GM18951 (cell line): ENCODE data around the gene TMEM54.
"Not testable (repeated sequence)": the region's sequence is repeated elsewhere in the genome, so short reads cannot be mapped to it uniquely, and the experiment has no call there.

Experiments
- POLR2A ChIP-seq: IDR thresholded peaks from 4 replicates; pipeline ENCODE4 v1.6.1; 2011; ENCODE audit warnings: mild to moderate bottlenecking; ENCODE audit not compliant: insufficient read length, insufficient read depth; ENCODE audit errors: extremely low read depth
- in situ Hi-C: fragments of 300-500 bp; cut with MboI; formaldehyde crosslinking; loops from one replicate; pipeline ENCODE4 v1.12.0; 2022; ENCODE audit warnings: low sequenced_read_pairs, mixed read lengths, inconsistent platforms; ENCODE audit not compliant: unreplicated experiment

Gene TMEM54

GRCh38 chr1:32906654-32907053 lies 5.5 kb upstream of the TMEM54 start:
- no peak for TF ChIP-seq POLR2A
- in situ Hi-C loops, result no loop called here

- in situ Hi-C loops, result not testable (repeated sequence)
Measured at GRCh38 chr1:32905588-32905987, 4.4 kb upstream of the TMEM54 start.

DNA sequence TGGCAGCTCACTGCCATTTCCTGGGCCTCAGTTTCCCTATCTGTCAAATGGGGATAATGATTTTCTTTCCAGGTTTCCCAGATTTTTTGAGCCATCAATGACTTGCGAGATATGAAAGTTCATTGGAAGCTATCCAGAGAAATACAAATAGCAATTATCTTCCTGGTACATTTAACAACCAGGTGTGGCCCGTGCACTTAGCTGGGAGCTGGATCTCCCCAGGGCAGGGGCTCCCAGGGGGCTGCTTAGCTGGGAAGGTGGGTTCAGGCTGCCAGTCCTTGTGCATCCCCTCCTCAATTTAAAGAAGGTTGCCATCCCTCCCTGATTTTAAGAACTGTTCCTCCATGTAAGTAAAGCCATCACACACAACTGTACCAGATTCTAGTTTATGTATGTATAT lies 3.6 kb upstream of the TMEM54 start:
- TF ChIP-seq POLR2A, result no peak
- in situ Hi-C loops, result no loop called here

- no peak for TF ChIP-seq POLR2A
- in situ Hi-C loops, result no loop called here
Measured at GRCh38 chr1:32903991-32904785, 3.0 kb upstream of the TMEM54 start.

DNA sequence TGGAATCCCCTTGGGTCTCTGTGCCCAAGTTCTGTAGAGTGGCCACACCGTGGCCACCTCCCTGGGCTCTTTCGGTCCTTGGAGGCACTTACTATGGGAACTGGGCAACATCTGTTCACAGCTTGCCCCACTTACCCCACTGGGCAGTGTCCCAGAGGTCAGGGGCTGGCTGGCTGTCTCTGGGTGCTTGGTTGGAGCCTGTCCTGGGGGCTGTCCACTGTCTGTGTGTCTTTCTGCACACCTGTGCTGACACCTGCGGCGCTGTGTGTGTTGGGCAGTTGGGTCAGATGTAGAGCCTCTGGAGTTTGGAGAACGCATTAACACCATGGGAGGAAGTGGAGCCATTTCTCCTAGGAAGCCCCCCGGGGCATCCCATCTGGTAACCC lies 1.3 kb upstream of the TMEM54 start:
- in situ Hi-C loops, result no loop called here
- TF ChIP-seq POLR2A, result no peak

DNA sequence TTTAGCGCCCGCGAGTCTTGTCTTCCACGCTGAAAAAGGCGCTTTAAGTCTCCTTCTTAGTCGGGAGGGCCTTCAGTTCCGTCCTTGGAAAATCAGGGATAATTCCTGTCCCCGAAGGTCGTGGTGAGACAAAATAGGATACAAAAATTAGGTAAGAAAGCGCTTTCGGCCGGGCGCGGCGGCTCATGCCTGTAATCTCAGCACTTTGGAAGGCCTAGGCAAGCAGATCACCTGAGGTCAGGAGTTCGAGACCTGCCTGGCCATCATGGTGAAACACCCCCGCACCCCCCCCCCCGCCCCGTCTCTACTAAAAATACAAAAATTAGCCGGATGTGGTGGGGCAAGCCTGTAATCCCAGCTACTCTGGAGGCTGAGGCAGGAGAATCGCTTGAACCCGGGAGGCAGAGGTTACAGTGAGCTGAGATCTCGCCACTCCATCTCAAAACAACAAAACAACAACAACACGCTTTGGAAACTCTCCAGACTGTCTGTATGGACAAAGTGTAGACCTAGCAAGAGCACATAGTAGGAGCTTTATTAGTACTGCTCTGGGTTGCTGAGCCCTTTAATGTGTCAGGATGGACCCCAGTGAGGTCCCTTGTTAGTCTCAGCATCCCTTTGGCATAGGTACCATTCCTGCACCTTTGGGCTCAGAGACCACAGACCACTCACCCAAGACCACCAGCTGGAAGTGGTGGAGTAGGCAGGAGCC lies 790 bp upstream of the TMEM54 start:
- no peak for TF ChIP-seq POLR2A
- in situ Hi-C loops, result no loop called here

DNA sequence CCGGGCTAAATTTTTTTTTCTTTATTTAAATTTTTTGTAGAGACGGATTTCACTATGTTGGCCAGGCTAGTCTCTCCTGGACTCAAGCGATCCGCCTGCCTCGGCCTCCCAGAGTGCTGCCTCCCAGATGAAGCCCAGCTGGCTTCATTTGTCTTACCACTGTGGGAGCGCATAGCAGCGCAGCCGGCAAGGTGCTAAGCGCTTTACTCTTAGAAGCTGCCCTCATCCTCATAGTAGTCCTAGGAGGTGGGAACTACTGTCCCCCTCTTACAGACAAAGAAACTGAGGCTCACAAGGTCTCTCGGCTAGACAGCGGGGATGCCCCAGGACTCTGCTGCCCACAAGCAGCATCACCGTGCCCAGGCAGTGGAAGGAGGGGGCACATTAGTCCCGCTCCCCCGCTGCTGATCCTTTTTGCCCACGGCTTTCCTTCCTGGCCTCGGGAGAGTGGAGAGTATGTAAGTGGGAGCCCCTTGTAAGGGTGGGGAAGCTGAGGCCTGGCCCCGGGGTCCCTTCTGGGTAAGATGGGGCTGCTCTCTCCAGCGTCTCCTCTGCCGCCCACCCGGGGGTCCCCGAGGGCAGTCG lies 726 bp downstream of the TMEM54 start:
- in situ Hi-C loops, result no loop called here
- TF ChIP-seq POLR2A, result no peak

DNA sequence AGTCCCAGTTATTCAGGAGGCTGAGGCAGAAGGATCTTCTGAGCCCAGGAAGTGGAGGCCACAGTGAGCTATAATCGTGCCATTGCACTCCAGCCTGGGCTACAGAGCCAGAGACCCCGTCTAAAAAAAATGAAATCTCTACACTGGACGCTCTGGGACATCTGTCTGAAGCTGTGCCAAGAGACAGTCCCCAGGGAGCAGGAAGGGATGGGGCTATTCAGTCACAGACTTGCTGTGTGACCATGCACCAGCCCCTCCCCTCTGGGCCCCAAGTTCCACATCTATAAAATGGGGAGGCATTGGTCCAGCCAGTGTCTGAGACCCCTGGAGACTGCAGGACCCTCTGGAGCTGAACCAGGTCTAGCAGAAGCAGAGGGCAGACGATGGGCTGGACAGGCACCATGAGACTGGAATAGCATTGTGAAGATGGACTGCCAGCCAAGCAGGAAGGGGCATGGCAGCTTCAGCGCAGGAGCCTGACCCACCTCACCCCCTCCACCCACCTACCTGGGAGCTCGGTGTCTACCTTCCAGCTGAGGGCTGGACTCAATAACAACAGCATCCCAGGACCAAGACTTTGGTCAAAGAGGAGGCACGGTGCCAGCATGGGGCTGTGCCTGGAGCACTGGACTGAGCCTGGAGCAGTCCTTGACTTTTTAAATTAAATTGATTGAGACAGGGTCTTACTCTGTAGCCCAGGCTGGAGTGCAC lies 1.4 kb downstream of the TMEM54 start:
- in situ Hi-C loops, result no loop called here
- TF ChIP-seq POLR2A, result no peak

GRCh38 chr1:32898958-32899357 lies 2.2 kb downstream of the TMEM54 start:
- in situ Hi-C loops, result no loop called here
- TF ChIP-seq POLR2A, result no peak

GRCh38 chr1:32898056-32898455 lies 3.1 kb downstream of the TMEM54 start:
- TF ChIP-seq POLR2A, result no peak
- in situ Hi-C loops, result no loop called here

DNA sequence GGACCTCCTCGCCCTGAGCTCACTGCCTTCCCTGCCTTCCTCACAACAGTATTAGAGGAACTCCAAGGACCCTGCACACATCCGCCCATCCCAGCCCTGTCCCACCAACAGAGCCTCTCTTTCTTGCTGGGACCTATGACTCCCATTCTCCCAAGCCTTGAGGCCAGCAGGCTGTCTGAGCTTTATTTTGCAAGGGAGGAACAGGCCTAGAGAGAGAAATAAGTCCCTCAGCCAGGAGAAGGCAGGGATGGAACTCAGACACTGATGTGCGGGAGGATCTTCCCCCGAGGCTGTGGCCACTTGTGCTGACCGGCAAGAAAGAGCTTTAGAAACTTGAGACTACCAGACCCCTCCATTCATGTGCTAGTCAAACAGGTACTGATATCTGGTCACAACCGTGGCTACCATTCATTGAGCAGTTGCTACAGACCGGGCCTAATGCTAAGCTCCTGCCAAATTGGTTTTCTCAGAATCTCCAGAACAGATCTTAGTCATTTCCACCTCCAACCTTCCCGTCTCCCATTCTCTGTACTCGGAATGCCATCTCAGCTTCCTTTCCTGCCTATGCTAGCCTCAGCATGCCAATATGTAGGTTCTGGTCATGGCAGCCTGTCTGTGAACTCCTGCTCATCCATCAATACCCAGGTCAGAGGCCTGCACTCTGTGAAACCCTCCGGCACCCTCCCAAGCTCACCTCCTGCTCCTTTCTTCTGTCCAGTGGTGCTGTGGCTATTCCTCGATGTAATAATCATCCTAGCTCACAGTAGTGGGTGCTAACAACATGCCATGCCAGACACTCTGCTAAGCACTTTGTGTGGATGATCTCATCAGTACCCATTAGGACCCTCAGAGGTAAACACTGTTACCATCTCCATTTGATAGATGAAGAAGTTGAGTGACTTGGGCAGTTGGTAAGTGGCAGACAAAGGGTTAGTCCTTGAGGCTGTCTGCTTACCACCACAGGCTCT lies 3.8 kb downstream of the TMEM54 start:
- no peak for TF ChIP-seq POLR2A
- in situ Hi-C loops, result no loop called here

DNA sequence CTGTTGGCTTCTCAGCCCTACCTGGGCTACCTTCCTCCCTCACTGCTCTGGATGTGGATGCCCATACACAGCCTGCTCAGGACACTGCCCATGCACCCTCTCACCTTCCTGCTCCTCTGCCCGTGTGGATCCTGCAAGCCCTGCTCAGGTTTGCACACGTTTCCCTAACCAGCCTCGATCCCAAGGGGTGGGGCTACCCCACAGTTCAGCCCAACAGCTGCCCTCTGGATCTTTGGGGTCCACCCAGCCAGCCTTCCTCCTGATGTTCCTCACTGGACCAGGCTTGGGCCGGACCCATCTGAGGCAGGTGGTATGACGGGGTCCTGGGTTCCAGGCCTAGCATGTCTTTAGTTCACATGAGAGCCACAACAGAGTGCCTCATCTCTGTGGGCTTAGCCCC lies 4.7 kb downstream of the TMEM54 start:
- no peak for TF ChIP-seq POLR2A
- in situ Hi-C loops, result no loop called here

- no peak for TF ChIP-seq POLR2A
Measured at GRCh38 chr1:32895325-32896215, 5.6 kb downstream of the TMEM54 start.

More at GRCh38 chr1:32895325-32896215, 5.6 kb downstream of the TMEM54 start:
- in situ Hi-C loops, result no loop called here
